MM.1S (cell line): Measurements from ENCODE around the gene ADAMTS15.

Experiments used
- CTCF ChIP-seq: fragments of 300-600 bp; sonication (generic); IDR thresholded peaks from 2 replicates; pipeline ENCODE4 v1.5.1; 2016; ENCODE audit warnings: antibody characterized with exemption, low read length, mixed read lengths
- EZH2 ChIP-seq: fragments of 300-600 bp; sonication (generic); optimal IDR thresholded peaks from 2 replicates; pipeline ENCODE3; 2017; ENCODE audit warnings: low read depth, mild to moderate bottlenecking, antibody characterized with exemption, low read length, mixed read lengths

- no peak for TF ChIP-seq CTCF
- no peak for TF ChIP-seq EZH2
Observed at GRCh38 chr11:130413405-130414106, 34.9 kb upstream of the ADAMTS15 start.
